SIG-M5 treated with dmso at 0.1 percent for 504 hours (cell line): ENCODE data around the gene CABLES2.

ENCODE experiments used
- DNase-seq: peaks from one replicate; lab custom pipeline; 2025; ENCODE audit not compliant: unreplicated experiment; lab: John Stamatoyannopoulos, UW

CABLES2 gene

GRCh38 chr20:62350629-62351422 lies 56.3 kb downstream of the CABLES2 start:
- no peak for DNase-seq

DNA sequence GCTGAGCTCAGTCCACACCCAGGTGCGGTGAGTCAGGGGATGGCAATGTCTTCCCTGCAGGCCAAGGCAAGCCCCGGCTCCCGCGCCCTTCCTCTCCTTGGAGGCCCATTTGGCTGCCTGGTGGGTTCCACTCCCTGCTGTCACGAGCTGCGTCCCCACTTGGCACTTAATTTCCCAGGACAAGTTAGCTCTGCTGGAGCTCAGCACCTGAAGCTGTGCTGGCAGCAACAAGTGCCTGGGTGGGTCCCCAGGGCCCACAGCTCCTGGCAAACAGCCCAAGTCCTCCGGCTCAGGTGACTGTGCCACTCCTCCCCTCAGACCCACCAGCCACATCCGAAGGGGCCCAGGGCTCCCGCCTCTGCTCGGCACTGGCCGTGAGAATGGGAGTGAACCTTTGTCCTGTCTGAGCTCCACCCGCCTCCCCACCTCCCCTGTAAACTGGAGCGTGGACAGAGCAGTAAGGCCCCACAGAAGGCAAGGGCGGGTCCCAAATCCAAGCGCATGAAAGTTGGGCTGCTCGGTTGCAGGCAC lies 56.9 kb downstream of the CABLES2 start:
- DNase-seq = peak; percentile 34

GRCh38 chr20:62349556-62350097 lies 57.5 kb downstream of the CABLES2 start:
- no peak for DNase-seq

- DNase-seq = no peak
Observed at GRCh38 chr20:62348604-62349003, 58.5 kb downstream of the CABLES2 start.

GRCh38 chr20:62347445-62347844 lies 59.6 kb downstream of the CABLES2 start:
- DNase-seq = no peak

DNA sequence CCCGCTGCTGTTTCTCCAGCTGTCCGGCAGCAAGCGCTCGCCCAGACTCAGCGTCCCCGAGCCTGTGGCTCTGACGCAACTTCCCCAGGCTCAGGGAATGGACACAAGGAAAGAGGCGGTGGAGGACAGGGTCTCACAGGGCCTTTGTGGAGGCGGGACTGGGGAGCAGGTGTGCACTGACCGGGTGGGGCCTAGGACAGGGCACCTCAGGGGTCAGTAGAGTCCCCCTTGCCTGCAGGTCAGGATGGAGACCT lies 60.0 kb downstream of the CABLES2 start:
- no peak for DNase-seq

GRCh38 chr20:62346398-62347150 lies 60.5 kb downstream of the CABLES2 start:
- DNase-seq = no peak

- DNase-seq = no peak
Observed at GRCh38 chr20:62345681-62346370, 61.3 kb downstream of the CABLES2 start.

DNA sequence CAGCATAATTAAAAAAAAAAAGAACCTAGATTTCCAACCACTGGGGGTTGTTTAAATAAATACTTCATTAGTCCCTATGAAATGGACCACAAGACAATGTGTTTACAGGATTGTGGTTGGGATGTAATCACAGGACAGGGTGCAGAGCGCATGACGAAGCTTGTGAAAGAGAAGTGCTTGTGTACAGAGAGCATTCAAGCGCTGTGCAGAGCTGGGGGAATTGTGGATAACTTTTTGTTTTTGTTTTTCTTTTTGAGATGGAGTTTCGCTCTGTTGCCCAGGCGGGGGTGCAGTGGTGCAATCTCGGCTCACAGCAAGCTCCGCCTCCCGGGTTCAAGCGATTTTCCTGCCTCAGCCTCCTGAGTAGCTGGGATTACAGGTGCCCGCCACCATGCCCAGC lies 62.3 kb downstream of the CABLES2 start:
- DNase-seq = no peak

DNA sequence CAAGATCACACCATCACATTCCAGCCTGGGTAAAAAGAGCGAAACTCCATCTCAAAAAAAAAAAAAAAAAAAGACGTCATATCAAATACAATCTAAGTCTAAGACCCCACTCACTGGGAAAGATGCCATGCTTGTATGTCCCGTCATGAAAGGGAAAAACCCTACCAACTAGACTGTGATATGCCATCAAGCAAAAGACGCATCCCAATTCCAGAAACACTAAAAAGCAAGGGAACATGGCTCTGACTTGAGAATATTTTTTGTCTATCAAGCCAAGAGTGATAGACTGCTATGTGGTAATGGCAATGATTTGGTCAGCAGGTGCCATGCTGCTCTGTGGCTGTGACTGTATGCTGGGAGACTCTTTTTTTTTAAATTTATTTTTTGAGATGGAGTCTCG lies 63.0 kb downstream of the CABLES2 start:
- DNase-seq = no peak

DNA sequence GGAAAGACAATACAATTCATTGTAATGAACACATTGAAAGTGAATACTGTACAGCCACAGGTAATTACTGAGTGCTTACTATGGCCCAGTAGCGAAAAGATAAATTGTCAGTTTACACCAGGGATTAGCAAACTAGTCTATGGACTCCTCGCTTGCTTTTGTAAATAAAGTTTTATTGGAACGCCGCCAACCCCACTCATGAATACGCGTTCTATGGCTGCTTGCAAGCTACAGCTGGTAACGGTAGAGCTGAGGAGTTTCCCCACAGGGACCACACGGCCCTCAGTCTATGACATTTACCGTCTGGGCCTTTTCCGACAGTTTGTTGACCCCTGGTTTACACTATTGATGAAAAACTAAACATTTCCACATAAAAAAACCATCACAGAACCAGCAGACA lies 64.2 kb downstream of the CABLES2 start:
- no peak for DNase-seq

DNA sequence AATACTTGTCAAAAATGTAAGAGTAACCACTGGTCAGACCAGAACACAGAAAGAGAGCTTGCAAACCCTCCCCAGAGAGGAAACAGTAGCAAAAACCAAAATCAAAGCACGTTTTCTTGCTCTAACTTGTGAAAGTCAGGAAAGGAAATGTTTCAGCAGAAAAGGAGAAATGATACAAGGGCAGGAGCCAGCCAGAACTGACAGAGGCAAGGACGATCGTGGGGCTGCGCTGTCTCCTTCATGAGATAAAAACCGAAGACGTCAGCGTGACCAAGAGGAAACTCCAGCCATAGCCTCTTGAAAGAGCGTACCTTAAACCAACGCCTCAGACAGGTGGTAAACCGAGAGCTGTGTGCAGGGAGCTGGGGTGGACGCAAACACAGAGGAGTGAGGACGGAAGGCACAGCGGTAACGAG lies 67.4 kb downstream of the CABLES2 start:
- DNase-seq = peak; percentile 66
